OCI-LY1 (cell line): Measurements from ENCODE around the gene HSD17B7.

Experiments
- EZH2 ChIP-seq: fragments of 200-600 bp; sonication (generic), shearing (Covaris generic); IDR thresholded peaks from 2 replicates; pipeline ENCODE4 v1.8.0; 2017; ENCODE audit warnings: borderline replicate concordance, mixed run types, mild to moderate bottlenecking, antibody characterized with exemption, low read length, moderate library complexity, mixed read lengths
- TF ChIP-seq, protein P1 (sequence below): fragments of 200-600 bp; sonication (generic), shearing (Covaris generic); IDR thresholded peaks from 2 replicates; pipeline ENCODE4 v1.5.1; 2017; ENCODE audit warnings: mild to moderate bottlenecking, antibody characterized with exemption, low read length, moderate library complexity, mixed read lengths

DNA sequence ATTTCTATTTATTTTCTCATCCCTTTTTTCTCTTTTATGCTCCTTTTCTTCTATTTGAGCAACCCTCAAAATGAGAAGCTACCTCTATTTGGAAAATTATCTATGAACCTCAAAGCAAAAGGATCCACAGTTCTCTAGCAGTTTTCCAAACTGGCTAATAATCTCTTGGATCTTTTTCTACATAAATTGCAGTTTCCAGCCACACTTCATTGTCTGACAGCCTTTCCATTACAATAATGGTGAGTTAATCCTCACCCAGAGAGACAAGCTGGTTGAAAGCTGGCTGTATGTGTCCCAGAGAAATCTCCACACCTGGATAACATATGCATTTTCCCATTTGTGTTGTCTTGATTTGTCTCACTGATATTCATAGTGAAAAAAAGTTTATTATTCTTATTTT lies 16.5 kb upstream of the HSD17B7 start:
- TF ChIP-seq, protein P1, sequence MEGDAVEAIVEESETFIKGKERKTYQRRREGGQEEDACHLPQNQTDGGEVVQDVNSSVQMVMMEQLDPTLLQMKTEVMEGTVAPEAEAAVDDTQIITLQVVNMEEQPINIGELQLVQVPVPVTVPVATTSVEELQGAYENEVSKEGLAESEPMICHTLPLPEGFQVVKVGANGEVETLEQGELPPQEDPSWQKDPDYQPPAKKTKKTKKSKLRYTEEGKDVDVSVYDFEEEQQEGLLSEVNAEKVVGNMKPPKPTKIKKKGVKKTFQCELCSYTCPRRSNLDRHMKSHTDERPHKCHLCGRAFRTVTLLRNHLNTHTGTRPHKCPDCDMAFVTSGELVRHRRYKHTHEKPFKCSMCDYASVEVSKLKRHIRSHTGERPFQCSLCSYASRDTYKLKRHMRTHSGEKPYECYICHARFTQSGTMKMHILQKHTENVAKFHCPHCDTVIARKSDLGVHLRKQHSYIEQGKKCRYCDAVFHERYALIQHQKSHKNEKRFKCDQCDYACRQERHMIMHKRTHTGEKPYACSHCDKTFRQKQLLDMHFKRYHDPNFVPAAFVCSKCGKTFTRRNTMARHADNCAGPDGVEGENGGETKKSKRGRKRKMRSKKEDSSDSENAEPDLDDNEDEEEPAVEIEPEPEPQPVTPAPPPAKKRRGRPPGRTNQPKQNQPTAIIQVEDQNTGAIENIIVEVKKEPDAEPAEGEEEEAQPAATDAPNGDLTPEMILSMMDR = no peak
- no peak for TF ChIP-seq EZH2
